ENCODE results near the gene EIPR1.

EIPR1 gene

DNA sequence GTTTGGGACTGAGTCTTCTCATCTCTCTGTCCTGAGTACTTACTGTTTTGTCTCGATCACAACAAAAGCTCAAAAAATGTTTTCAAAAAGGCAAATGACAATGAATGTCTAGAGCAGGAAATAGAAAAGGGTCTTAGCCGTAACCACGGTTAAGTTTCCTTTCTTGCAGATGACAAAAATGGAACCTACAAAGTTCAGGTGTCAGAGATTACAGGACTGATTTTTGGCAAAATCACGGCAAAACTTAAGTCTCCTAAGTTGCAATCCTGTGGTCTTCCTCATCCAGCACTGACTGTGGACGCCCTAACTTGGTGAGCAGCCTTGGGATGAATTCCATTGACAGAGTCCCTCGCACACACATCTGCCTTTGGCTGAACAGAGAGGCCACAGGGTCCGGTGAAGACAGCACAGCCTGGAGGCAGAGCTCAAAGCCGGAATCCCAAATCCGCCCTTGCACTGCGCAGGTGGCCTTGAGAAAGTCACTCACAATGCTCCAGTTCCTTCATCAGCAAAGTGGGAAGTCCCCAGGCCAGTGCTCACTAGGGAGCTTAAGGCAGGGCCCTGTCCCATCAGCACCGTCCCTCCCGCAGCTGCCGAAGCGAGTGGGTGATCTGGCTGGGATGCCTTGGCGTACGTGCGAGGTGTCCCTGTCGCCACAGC, 55.2 kb downstream of the EIPR1 start:
- H3K27ac ChIP-seq: no peak overlapping the region
- TF ChIP-seq, protein P1, sequence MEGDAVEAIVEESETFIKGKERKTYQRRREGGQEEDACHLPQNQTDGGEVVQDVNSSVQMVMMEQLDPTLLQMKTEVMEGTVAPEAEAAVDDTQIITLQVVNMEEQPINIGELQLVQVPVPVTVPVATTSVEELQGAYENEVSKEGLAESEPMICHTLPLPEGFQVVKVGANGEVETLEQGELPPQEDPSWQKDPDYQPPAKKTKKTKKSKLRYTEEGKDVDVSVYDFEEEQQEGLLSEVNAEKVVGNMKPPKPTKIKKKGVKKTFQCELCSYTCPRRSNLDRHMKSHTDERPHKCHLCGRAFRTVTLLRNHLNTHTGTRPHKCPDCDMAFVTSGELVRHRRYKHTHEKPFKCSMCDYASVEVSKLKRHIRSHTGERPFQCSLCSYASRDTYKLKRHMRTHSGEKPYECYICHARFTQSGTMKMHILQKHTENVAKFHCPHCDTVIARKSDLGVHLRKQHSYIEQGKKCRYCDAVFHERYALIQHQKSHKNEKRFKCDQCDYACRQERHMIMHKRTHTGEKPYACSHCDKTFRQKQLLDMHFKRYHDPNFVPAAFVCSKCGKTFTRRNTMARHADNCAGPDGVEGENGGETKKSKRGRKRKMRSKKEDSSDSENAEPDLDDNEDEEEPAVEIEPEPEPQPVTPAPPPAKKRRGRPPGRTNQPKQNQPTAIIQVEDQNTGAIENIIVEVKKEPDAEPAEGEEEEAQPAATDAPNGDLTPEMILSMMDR (conservative IDR thresholded peaks at IDR 0.05): no peak

DNA sequence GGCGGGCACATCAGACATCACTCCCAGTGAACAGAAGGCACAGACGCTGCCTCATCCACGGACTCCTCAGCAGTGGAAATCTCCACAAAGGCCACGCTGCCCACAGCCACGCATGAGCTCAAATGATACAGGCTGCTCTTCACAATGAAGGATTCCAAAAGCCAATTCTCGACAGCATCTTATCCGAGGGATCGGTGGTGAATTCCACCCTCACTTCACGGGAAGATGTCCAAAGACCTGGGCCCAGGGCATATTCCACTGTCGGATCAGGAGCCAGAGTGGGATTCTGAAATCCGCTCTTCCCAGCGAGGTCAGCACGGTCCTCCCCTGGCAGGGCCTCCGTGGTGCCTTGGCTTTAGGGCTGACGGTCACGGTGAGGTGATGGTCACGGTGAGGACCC, 55.8 kb downstream of the EIPR1 start:
- H3K27ac ChIP-seq: no peak overlapping the region

DNA sequence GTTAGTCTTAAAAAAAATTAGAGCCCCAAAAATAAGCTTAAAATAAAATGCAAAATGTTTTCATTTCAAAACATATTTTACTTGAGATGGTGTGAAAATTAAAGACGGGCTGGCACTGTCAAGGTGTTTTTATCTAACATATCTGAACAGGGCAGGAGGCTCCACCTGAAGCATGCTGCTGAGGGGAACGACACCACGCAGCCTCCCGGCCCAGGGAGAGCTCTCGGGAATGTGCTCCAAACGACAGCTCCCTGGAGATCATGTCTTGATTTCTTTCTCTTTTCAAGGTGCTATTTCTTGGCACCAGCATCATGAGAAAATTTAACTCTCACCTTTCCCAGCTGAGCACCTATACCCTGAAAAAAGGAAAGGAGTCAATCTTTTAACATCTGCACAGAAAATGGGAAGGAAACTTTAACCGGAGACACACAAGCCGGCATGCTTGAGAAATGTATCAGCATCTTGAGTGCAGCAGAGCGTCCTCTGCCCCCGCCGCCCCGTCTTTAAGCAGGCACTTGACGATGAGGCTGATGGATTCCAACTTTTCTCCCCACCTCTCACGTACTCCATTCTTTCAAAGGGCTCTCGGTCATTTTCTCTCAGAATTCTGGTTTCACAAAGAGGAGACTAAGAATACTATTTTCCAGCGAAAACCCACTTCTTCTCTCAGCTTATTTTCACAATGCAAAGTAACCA, 56.6 kb downstream of the EIPR1 start:
- TF ChIP-seq, protein P1 (conservative IDR thresholded peaks at IDR 0.05): no peak
- H3K27ac ChIP-seq: no peak overlapping the region

More for the DNA sequence above, 55.8 kb downstream of the EIPR1 start:
- TF ChIP-seq, protein P1 (conservative IDR thresholded peaks at IDR 0.05): no peak

DNA sequence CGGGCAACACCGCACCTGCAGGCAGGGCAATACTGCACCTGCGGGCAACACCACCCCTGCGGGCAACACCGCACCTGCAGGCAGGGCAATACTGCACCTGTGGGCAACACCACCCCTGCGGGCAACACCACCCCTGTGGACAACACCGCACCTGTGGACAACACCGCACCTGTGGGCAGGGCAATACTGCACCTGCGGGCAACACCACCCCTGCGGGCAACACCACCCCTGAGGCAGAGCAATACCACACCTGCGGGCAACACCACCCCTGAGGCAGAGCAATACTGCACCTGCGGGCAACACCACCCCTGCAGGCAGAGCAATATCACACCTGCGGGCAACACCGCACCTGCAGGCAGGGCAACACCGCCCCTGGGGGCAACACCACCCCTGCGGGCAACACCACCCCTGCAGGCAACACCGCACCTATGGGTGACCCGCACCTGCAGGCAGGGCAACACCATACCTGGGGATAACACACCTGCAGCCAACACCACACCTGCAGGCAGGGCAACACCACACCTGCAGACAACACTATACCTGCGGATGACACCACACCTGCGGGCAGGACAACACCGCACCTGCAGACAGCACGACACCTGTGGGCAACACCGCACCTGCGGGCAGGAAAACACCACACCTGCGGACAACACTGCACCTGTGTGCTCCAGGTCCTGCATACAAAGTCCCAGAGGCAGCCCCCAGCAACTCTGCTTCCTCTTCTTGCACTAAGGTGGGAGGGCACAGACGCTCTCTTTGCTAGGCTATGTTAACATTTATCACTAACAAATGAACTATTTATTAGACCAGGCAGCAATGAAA, 57.7 kb downstream of the EIPR1 start:
- no peak overlapping the region for H3K27ac ChIP-seq

DNA sequence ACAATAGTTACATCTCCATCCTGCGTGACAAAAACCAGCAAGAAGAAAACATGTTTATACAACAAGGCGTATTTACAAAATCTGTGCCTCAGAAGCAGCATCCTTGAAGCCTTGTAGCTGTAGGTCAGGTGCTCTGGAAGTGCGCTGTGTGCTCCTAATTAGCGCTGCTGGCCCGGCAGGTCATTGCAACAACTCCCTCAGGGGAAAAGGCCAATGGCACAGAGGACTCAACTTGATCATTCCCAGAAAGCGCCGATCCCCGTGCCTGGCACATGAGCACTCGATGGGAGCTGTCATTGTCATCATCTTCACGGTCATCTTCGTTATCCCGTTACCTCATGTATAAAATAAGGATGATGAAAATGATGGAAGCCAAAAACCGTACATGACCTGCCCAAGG, 58.5 kb downstream of the EIPR1 start:
- TF ChIP-seq, protein P1 (conservative IDR thresholded peaks at IDR 0.05): no peak
- no peak overlapping the region for H3K27ac ChIP-seq

More for the DNA sequence above, 57.7 kb downstream of the EIPR1 start:
- TF ChIP-seq, protein P1 (conservative IDR thresholded peaks at IDR 0.05): no peak

DNA sequence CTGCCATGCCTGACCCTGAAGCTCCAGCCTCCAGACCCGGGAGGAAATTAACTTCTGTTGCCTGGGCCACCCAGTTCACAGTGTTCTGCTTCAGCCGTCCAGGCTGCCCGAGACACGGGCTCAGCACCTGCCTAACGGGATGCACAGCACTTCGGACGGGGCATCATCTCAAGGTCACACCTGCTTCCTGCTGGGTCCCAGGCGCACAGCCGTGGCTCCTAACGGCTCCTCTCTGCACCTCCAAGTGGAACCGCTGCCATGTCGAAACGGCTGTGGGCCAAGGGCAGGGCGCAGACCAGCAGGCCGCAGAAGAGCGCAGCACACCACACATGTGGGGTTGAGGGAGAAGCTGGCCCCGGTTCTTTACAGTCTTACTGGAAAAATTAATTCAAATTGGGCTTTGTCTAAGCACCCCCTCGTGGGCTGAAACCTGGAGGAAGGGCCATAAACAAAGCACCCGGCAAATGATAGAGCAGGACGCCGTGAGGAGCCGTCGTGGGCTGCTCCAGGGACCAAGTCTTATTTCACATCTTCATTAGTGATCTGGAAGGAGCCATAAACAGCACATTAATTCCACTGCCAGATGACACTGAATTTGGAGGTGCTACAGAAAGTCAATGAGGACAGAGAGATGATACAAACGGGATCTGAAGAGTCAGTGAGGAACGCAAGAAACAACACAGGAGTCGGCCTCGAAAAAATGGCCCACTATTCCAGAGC, 59.6 kb downstream of the EIPR1 start:
- TF ChIP-seq, protein P1 (conservative IDR thresholded peaks at IDR 0.05): no peak
- no peak overlapping the region for H3K27ac ChIP-seq
